GM18858 (cell line): ENCODE results near the gene SECTM1.

Experiments
- ATAC-seq: cut with Tn5 transposase; IDR thresholded peaks from one replicate; pipeline ENCODE4 v1.9.1; 2021; ENCODE audit not compliant: unreplicated experiment

SECTM1 gene

GRCh38 chr17:82329683-82330321 is 3.8 kb downstream of the SECTM1 start:
- no peak for ATAC-seq

DNA sequence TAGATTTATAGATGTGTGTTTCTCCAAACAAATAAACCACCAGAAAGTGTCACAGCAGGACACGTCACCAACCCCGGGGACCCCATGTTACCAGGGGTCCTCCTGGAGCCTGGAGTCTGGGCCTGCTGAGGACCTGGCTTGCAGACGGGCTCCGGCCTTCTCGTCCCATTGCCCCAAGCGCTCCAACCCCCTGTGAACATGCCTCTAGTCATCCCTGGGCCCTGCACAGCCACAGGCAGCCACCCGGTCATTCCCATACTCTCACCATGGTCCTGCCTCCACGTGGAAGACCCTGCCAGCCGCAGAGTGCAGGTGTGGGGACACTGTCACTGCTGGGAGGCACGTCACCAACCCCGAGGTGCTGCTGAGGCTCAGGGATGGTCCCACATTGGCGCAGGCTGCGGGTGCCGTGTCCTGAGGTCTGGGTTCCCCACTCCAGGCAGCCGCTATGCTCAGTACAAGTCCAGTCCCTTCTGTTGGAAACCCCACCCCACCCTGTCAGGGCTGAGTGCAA is 4.5 kb downstream of the SECTM1 start:
- no peak for ATAC-seq

DNA sequence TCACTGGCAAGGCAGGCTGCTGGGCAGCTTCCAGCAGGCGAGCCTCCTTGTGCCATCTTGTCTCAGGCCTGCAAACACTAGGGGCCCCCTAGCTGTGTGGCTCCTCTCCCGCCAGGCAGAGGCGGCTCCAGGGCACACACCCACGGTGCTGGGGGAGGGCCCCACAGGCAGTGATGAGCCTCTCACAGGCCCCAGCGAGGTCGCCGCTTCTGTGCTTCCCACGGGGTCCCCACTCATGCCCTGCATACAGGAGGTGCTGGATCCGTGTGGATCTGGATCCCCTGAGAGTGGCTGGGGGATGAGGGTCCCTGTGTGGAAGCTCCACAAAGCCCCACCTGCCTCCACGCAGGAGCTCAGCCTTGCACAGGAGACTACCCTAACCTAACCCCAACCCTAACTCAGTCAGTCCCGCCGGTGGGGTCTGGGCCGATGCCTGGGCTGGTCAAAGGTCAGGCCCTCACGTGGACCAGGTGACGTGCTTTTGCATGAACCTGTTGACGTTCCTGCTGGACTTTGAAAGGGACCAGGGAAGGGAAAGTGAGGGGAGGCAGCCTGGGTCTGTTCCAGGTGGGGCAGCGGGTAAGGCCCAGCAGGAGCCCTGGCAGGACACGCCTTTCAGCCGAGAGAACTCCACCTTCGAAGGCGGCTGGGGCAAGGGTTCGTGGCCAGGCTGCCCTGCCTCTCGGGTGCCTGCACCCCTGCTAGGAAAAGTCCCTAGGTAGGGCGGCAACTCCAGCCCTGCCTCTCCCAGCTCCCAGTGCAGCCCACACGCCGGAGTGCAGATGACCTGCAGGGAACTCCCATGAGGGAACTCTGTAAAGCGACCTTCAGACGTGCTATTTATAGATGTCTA is 5.2 kb downstream of the SECTM1 start:
- ATAC-seq: no peak

DNA sequence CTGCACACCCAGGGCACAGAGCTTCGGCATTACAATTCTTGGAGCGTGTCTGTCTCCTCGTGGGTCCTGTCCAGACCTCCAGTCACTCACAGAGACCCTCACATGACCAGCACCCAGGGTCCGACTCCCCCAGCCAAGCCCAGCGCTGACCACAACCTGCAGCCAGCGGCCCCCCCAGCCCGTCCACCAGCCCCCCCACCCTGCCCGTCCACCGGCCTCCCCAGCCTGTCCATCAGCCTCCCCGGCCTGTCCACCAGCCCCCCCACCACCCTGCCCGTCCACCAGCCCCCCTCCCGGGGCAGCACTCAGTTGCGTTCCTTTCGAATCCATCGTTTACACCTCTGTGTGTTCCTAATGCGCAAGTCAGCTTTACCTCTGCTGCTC is 5.8 kb downstream of the SECTM1 start:
- no peak for ATAC-seq

DNA sequence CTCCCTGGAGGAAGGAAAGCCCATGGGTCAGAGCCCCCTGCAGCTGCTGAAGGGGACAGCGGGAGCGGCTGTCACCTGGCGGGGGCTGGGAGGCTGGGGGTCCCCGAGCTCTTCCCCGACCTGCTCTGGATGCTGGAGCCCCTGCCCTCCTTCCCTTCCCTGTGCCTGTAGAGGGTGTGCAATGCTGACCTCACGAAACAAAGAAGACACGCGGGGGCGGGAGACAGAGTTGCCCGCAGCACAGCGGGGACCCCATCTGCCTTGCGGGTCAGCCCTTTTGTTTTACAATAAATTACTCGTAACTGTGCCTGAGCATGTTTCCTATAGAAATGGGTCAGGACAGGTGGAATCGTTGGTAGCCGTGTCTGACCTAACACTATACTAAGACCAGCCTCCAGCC is 6.3 kb downstream of the SECTM1 start:
- ATAC-seq: no peak

GRCh38 chr17:82325286-82326180 is 8.0 kb downstream of the SECTM1 start:
- ATAC-seq: no peak

DNA sequence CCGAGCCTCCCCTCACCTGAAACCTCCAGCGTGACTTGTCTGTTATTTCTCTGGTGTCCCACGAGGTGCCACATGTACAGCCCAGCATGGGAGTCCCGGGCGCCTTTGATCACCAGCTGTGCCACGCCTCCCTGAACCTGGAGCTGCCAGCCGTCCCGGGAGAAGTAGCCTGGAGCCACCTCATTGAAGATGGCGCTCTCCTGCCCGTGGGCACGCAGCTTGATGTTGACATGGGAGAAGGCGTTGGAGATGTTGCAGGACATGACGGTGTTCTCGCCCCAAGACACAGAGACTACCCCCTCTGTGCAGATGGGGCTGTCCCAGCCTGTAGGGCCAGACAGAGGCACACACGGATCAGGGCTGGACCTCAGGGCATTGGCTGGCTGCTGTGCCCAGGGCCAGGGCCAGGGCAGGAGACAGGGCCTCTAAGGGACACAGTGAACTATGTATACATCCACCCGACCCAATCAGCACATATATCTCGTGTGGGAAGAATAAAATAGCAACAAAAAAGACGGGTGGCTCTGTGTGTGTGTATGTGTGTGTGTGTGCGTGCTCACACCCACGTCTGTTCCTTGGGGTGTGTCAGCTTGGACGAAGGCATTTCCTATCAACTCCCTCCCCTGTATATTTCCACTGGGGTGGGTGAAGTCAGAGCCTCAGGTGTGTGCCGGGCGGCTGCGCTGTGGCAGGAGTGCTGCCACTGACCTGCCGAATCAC is 8.8 kb downstream of the SECTM1 start:
- no peak for ATAC-seq

DNA sequence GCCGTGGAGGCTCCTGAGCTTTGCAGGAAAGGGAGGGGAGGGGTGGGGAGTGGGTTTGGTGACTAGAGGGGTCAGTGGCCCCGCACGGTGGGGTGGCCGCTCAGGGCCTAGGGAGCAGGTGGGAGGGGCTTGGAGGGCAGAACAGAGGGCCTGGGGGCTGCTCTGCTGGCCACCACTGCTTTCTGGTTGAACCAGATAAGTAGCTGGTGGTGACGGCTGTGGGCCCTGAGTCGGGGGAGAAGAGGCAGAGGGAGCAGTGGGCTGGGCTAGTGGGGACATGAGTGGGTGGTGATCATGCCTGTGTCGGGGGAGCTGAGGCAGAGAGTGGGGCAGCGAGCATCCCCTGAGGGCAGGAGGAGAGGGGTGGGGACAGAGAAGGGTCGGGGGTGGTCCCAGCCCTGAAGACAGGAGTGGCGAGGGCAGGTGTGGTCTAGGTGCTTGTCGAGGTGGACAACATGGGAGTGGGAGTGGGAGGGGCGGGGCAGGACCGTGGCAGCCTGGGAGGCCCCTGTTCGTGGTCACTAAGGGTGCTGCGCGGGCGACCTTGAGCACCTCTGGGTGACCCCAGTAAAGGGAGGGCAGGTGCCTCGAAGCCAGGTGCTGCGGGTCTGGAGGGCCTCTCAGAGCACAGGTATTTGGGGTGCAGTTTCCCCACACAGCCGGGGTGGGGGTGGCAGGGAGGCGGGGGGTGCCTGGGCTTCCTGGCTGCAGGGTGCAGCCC is 9.9 kb downstream of the SECTM1 start:
- no peak for ATAC-seq

- no peak for ATAC-seq
Measured at GRCh38 chr17:82322526-82323453, 10.8 kb downstream of the SECTM1 start.

- ATAC-seq: no peak
Measured at GRCh38 chr17:82321947-82322466, 11.6 kb downstream of the SECTM1 start.

DNA sequence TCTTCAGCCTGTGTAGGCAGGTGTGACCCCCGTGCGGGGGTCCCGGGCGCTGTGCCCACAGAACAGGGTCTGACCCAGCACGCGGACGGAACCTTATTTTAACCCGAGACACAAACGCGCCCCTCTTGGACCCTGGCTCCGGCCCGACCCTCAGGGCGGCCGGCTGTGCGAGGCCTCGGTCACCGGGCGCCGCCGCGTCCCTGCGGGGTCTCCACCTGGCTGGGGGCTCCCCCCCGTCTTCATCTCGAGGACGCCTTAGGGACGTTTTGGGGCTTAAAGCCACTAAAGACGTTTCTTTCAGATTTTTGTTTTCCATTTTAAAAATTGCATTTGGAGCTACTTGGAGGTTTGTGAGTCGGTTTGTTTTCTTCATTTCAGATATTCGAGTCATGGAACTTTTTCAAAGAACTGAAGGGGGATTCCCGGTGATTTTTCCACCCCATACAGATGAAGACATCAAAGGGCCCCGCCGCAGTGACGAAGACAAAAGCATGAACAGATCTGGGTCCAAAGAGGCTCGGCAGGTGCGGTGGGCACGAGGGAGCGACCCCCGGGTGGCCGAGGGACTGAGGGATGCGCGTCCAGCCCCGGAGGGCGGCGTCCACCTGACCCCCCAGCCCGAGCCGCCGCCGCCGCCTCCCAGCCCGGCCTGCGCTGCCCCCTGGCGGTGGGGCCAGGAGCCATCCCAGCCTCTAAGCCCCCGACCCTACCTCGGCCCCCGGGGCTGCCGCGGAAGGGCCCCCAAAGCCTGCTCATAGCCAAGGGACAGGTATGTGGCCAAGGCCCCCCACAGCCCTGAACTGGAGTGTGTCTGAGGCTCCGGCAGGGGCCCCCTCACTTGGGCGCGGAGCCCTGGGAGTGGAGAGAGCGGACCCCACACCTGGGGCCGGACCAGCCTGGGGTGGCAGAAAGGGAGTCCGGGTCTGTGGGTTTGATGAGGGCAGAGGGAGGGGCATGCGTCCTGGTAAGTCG is 12.3 kb downstream of the SECTM1 start:
- ATAC-seq: no peak

DNA sequence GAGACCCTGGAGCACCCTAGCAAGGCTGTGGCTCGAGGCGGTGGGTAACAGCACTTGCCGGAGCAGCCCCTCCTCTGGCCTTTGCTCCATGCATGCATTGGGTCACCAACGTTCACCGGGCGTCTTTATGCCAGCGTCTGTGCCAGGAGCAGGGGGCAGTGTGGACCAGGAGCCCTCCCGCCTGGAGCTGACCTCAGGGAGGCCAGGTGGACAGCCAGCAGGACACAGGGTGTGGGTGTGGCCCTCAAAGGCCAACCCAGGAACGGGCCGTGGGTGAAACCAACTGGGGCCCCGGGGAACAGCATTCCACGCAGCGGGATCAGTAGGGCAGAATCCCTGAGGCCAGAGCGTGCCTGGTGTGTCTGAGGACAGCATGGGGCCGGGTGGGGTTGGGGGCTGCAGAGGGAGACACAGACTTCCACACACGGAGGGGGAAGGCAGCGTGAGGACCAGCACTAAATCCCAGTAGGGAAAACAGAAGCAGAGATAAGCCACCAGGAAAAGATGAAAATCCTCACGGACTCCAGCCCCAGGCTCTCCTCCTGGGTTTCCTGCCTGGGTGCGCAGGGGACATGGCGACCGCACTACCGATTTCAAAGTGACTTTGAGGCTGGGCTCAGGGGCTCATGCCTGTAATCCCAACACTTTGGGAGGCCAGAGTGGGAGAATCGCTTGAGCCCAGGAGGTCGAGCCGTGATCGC is 13.3 kb downstream of the SECTM1 start:
- ATAC-seq: no peak

DNA sequence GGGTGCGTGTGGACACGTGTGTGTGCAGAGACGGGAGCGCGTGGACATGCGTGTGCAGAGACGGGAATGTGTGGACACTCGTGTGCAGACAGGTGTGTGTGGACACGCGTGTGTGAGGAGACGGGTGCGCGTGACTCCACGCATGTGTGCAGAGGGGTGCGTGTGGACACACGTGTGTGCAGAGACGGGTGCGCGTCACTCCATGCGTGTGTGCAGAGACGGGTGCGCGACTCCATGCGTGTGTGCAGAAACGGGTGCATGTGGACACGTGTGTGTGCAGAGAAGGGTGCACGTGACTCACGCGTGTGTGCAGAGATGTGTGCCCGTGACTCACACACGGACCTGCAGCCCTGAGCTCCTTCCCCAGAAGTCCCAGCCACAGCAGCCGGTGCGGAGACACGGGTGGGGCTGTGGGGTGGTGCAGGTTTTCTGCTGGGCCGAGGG is 13.9 kb downstream of the SECTM1 start:
- ATAC-seq: no peak

DNA sequence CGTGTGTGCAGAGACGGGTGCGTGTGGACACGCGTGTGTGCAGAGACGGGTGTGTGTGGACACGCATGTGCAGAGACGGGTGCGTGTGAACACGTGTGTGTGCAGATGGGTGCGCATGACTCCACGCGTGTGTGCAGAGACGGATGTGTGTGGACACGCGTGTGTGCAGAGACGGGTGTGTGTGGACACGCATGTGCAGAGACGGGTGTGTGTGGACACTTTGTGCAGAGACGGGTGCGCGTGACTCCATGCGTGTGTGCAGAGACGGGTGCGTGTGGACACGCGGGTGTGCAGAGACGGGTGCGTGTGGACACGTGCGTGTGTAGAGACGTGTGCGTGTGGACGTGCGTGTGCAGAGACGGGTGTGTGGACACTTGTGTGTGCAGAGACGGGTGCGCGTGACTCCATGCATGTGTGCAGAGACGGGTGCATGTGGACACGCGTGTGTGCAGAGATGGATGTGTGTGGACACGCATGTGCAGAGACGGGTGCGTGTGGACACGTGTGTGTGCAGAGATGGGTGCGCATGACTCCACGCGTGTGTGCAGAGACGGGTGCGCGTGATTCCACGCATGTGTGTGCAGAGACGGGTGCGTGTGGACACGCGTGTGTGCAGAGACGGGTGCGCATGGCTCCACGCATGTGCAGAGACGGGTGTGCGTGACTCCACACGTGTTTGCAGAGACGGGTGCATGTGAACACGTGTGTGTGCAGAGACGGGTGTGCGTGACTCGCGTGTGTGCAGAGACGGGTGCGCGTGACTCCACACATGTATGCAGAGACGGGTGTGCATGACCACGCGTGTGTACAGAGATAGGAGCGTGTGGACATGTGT is 14.6 kb downstream of the SECTM1 start:
- no peak for ATAC-seq

DNA sequence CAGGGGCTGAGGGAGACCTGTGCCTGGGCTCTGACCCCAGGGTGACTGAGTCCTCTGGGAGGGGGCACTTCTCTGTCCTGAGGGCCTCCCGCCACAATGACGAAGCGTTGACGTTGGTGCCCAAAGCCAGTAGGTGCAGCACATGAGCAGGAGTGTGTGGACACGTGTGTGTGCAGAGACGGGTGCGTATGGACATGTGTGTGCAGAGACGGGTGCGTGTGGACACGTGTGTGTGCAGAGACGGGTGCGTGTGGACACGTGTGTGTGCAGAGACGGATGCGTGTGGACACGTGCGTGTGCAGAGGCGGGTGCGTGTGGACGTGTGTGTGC is 15.4 kb downstream of the SECTM1 start:
- no peak for ATAC-seq
